Right hindlimb (tissue), 1 donor: Measurements from ENCODE around the gene ALDH3B2.

Experiments used
- DNase-seq: peaks from one replicate; pipeline ENCODE4 v3.0.0-alpha.2; 2018

ALDH3B2 gene

GRCh38 chr11:67612751-67613150 is 61.7 kb downstream of the ALDH3B2 start:
- DNase-seq, result no peak
